Ishikawa (cell line): ENCODE results near the gene RBM4.

Source experiments
- CEBPB ChIP-seq: IDR thresholded peaks from 2 replicates; pipeline ENCODE4 v1.6.1; 2012
- CREB1 ChIP-seq: IDR thresholded peaks from 2 replicates; pipeline ENCODE4 v1.6.1; 2012; ENCODE audit warnings: low read depth
- EGR1 ChIP-seq: IDR thresholded peaks from 2 replicates; pipeline ENCODE4 v1.6.1; 2012
- EP300 ChIP-seq: IDR thresholded peaks from 2 replicates; pipeline ENCODE4 v1.6.1; 2012; ENCODE audit warnings: borderline replicate concordance
- FOXM1 ChIP-seq: IDR thresholded peaks from 2 replicates; pipeline ENCODE4 v1.6.1; 2012; ENCODE audit warnings: low read depth, borderline replicate concordance
- NFIC ChIP-seq: IDR thresholded peaks from 2 replicates; pipeline ENCODE4 v1.6.1; 2012
- RAD21 ChIP-seq: IDR thresholded peaks from 2 replicates; pipeline ENCODE4 v1.6.1; 2012; ENCODE audit warnings: low read depth
- TAF1 ChIP-seq: IDR thresholded peaks from 2 replicates; pipeline ENCODE4 v1.6.1; 2012; ENCODE audit warnings: low read depth, mild to moderate bottlenecking
- TCF12 ChIP-seq: IDR thresholded peaks from 2 replicates; pipeline ENCODE4 v1.6.1; 2012; ENCODE audit warnings: low read depth
- TEAD4 ChIP-seq: IDR thresholded peaks from 2 replicates; pipeline ENCODE4 v1.6.1; 2012
- YY1 ChIP-seq: IDR thresholded peaks from 2 replicates; pipeline ENCODE4 v1.6.1; 2012; ENCODE audit warnings: low read depth
- ZBTB7A ChIP-seq: IDR thresholded peaks from 2 replicates; pipeline ENCODE4 v1.6.1; 2012; ENCODE audit warnings: low read depth
- TF ChIP-seq, protein P1 (sequence below): IDR thresholded peaks from 2 replicates; pipeline ENCODE4 v1.6.1; 2012
- TF ChIP-seq, protein P2 (sequence below): IDR thresholded peaks from 2 replicates; pipeline ENCODE4 v1.6.1; 2012
- TF ChIP-seq, protein P3 (sequence below): IDR thresholded peaks from 2 replicates; pipeline ENCODE4 v1.6.1; 2012; ENCODE audit warnings: low read depth, mild to moderate bottlenecking

Gene RBM4

DNA sequence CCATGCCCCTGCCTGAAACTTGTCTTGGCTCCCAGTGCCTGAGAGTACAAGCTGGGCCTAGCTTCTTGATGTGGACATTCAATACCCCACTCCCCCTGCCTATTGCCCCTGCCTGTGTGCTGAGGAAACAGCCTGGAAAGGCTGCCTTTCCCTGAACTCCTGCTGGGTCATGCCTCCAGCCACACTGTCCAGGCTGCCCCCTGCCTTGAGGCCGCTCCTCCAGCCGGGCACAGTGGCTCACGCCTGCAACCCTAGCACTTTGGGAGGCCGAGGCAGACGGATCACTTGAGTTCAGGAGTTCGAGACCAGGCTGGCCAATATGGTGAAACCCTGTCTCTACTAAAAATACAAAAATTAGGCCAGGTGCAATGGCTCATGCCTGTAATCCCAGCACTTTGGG is 35.4 kb upstream of the RBM4 start:
- TF ChIP-seq, protein P1, sequence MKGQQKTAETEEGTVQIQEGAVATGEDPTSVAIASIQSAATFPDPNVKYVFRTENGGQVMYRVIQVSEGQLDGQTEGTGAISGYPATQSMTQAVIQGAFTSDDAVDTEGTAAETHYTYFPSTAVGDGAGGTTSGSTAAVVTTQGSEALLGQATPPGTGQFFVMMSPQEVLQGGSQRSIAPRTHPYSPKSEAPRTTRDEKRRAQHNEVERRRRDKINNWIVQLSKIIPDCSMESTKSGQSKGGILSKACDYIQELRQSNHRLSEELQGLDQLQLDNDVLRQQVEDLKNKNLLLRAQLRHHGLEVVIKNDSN: no peak
- no peak for TF ChIP-seq ZBTB7A
- TF ChIP-seq TAF1: no peak
- TF ChIP-seq EGR1: no peak
- TF ChIP-seq EP300: no peak
- no peak for TF ChIP-seq CEBPB
- TF ChIP-seq FOXM1: no peak
- TF ChIP-seq, protein P2, sequence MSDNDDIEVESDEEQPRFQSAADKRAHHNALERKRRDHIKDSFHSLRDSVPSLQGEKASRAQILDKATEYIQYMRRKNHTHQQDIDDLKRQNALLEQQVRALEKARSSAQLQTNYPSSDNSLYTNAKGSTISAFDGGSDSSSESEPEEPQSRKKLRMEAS: no peak
- TF ChIP-seq TEAD4: no peak
- TF ChIP-seq YY1: no peak

DNA sequence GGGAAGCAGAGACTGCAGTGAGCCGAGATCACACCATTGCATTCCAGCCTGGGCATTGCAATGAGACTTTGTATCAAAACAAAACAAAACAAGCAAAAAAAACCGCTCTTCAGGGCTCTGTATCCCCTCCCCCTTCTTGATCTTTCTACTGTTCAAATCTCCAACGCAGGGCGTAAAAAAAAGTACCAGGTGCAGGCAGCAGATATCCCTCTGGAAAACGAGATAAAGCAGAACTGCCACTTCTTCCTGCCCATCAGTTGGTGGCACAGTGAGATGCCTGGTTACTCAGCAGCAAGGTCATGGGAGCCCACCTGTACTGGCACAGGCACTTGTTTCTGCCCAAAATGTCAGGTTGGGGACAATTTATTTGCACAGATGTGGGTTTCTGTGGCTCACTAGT is 34.3 kb upstream of the RBM4 start:
- TF ChIP-seq, protein P1: no peak
- TF ChIP-seq, protein P2: no peak
- TF ChIP-seq TCF12 (no peak), EGR1 (no peak), FOXM1 (no peak), CEBPB (no peak), CREB1 (no peak), NFIC (no peak), TEAD4 (no peak), RAD21 (no peak), YY1 (no peak), EP300 (no peak), ZBTB7A (no peak), TAF1 (no peak)
- TF ChIP-seq, protein P3, sequence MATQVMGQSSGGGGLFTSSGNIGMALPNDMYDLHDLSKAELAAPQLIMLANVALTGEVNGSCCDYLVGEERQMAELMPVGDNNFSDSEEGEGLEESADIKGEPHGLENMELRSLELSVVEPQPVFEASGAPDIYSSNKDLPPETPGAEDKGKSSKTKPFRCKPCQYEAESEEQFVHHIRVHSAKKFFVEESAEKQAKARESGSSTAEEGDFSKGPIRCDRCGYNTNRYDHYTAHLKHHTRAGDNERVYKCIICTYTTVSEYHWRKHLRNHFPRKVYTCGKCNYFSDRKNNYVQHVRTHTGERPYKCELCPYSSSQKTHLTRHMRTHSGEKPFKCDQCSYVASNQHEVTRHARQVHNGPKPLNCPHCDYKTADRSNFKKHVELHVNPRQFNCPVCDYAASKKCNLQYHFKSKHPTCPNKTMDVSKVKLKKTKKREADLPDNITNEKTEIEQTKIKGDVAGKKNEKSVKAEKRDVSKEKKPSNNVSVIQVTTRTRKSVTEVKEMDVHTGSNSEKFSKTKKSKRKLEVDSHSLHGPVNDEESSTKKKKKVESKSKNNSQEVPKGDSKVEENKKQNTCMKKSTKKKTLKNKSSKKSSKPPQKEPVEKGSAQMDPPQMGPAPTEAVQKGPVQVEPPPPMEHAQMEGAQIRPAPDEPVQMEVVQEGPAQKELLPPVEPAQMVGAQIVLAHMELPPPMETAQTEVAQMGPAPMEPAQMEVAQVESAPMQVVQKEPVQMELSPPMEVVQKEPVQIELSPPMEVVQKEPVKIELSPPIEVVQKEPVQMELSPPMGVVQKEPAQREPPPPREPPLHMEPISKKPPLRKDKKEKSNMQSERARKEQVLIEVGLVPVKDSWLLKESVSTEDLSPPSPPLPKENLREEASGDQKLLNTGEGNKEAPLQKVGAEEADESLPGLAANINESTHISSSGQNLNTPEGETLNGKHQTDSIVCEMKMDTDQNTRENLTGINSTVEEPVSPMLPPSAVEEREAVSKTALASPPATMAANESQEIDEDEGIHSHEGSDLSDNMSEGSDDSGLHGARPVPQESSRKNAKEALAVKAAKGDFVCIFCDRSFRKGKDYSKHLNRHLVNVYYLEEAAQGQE: no peak

DNA sequence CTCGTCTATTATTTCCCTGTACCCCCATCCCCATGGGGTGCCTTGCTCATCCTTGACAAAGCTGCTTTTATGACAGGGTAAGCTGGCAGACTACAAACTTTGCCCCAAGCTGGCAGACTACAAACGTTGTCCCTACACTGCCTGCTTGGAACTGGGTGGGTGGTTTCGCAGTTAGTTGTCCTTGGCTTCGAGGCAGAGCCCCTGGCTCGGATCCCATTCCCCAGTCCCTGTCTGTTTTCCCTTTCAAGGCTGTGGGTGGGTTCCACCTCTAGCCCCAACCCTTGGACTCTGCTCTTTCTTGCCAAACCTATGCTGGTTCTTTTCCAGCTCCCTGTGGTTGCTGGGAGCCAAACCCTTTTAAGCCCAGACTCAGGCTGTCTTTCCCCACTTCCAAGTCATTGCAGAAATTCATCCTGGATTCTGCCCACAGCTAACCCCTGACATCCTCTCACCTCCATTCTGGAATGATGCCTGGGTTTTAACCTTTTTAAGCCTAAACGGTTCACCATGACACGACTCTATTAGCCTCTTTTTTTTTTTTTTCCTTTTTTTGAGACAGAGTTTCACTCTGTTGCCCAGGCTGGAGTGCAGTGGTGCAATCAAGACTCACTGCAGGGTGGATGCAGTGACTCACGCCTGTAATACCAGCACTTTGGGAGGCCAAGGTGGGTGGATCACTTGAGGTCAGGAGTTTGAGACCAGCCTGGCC is 31.2 kb upstream of the RBM4 start:
- TF ChIP-seq, protein P2: 0 out of 2 replicates have a peak, but pooled peaks have one; percentile 9
- TF ChIP-seq CEBPB (peak; percentile 37; the same call in 1 of the 2 replicates), TAF1 (no peak), NFIC (0 out of 2 replicates have a peak, but pooled peaks have one; percentile 6), RAD21 (no peak)

DNA sequence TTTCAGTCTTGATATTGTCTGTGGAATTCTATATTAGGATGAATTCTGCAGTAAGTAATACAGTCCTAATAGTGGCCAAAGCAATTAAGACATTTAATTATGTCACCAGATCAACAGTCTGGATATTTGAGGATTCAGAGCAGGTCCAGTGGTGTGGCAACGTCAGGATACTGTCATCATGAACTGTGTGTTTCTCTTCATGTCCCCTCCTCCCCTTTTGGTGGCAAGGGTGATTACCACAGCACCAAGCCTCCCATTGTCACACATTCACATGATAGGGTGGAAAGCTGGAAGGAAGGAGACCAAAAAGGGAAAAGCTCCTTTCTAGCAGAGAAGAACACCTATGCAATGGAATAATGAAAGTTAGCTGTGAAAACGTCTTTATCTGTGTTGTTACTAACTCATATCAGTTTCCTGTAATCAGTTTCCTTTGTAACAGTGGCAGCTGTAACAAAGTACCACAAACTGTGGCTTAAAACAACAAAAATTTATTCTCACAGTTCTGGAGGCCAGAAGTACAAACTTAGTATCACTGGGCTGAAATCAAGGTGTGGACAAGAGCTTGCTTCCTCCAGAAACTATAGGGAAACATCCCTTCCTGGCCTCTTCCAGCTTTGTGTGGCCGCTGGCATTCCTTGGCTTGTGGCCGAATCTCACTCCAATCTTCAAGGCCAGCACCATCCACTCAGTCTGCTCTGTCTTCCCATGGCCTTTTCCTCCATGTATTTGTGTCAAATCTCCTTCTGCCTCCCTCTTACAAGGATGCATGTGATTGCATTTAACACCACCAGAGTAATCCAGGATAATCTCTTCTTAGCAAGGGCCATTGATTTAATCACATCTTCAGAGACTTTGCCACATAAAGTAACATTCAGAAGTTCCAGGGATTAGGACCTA is 28.5 kb upstream of the RBM4 start:
- TF ChIP-seq RAD21: no peak
- TF ChIP-seq, protein P3: no peak

DNA sequence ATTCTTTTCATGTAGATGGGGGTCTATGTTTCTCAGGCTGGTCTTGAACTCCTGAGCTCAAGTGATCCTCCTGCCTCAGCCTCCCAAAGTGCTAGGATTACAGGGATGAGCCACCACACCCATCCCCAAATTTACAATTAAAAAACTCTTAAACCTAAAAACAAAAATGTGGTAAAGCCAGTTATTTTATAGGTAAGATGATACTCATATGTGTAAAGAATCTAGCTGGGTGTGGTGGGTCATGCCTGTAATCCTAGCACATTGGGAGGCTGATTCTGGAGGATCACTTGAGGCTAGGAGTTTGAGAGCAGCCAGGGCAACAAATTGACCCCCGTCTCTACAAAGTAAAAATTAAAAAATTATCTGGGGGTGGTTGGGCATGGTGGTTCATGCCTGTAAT is 26.0 kb upstream of the RBM4 start:
- TF ChIP-seq CEBPB: no peak
- TF ChIP-seq ZBTB7A: no peak
- TF ChIP-seq CREB1: no peak
- TF ChIP-seq, protein P2: no peak
- no peak for TF ChIP-seq YY1
- no peak for TF ChIP-seq FOXM1
- no peak for TF ChIP-seq TEAD4
- TF ChIP-seq, protein P3: no peak
- no peak for TF ChIP-seq TCF12
- no peak for TF ChIP-seq EGR1
- TF ChIP-seq, protein P1: no peak
- TF ChIP-seq EP300: no peak
- TF ChIP-seq NFIC: no peak
- TF ChIP-seq RAD21: no peak
- TF ChIP-seq TAF1: no peak
